Vagina (tissue), 2 donors: ENCODE measurements around the gene ZNF385B. TPM values are rescaled to one million over a fixed set of nuclear protein-coding genes. Genes with fewer than 3 reads are reported as not detected.

Source experiments
- DNase-seq, 2 donors: peaks; one replicate each; pipeline ENCODE4 v3.0.0-alpha.2; 2017; ENCODE audit errors: extremely low spot score in 2 of 2
- H3K27ac ChIP-seq: fragments of 200-600 bp; sonication (generic); one replicate; pipeline ENCODE4 v1.5.1; 2019
- H3K27me3 ChIP-seq: fragments of 200-600 bp; sonication (generic); one replicate; pipeline ENCODE4 v1.5.1; 2019
- H3K36me3 ChIP-seq, 2 donors: fragments of 200-600 bp; sonication (generic); one replicate each; pipeline ENCODE4 v1.5.1; 2017 to 2019
- H3K4me1 ChIP-seq: fragments of 200-600 bp; sonication (generic); one replicate; pipeline ENCODE4 v1.5.1; 2019
- H3K4me3 ChIP-seq, 2 donors: fragments of 200-600 bp; sonication (generic); 1 replicate in 1 of 2; 2 replicates in 1 of 2; pipeline ENCODE4 v1.5.1; 2016 to 2019
- H3K9me3 ChIP-seq: fragments of 200-600 bp; sonication (generic); one replicate; pipeline ENCODE4 v1.5.1; 2019
- CTCF ChIP-seq, 3 experiments: fragments of 450-650 bp in 2 of 3; fragments of 200-600 bp in 1 of 3; sonication (generic) in 1 of 3; IDR thresholded peaks; one replicate each; pipeline ENCODE4 v1.5.1; 2017 to 2019; ENCODE audit warnings: antibody characterized with exemption in 3 of 3, mild to moderate bottlenecking in 2 of 3, moderate library complexity in 2 of 3
- POLR2A ChIP-seq, 2 donors: fragments of 450-650 bp; IDR thresholded peaks; one replicate each; pipeline ENCODE4 v1.6.1; 2017; ENCODE audit warnings: antibody characterized with exemption in 2 of 2, mild to moderate bottlenecking in 2 of 2, moderate library complexity in 2 of 2
- POLR2AphosphoS5 ChIP-seq, 2 donors: sonication (generic); formaldehyde crosslinking; IDR thresholded peaks; one replicate each; pipeline ENCODE4 v1.9.0; 2017; ENCODE audit warnings: antibody characterized with exemption in 2 of 2, mild to moderate bottlenecking in 2 of 2, low read depth in 1 of 2; ENCODE audit not compliant: insufficient read depth in 1 of 2
- intact Hi-C: fragments of 100-400 bp; cut with DNase I; formaldehyde crosslinking; loops from one replicate; pipeline ENCODE4 v1.15.1; 2023
- total RNA-seq: library from RNA; depleted of rRNA; stranded (reverse); fragments of >200 nt; gene quantifications from one replicate; pipeline ENCODE4 v1.2.3, GENCODE V29; 2016

ZNF385B gene
- total RNA-seq, 1 donor from 2014 or later, result 11.5 TPM

- no peak for DNase-seq
- intact Hi-C loops, result no loop called here
- Histone ChIP-seq H3K4me3 (no peak overlapping the region), H3K9me3 (no peaks in the 10 kb centered on the region), H3K36me3 (no peaks in the 10 kb centered on the region), H3K4me1 (no peaks in the 10 kb centered on the region), H3K27ac (no peak overlapping the region), H3K27me3 (no peaks in the 10 kb centered on the region)
- no peak for TF ChIP-seq POLR2A (IDR thresholded peaks at IDR 0.05)
- TF ChIP-seq POLR2AphosphoS5 (IDR thresholded peaks at IDR 0.05; ENCODE audit: insufficient read depth in 1 of 2, low read depth in 1 of 2), result no peak
- TF ChIP-seq CTCF (IDR thresholded peaks at IDR 0.05), result no peak
Observed at GRCh38 chr2:179578171-179578916, 283.1 kb downstream of the ZNF385B start.

GRCh38 chr2:179574061-179574519, 287.3 kb downstream of the ZNF385B start:
- H3K9me3 ChIP-seq, result no peaks in the 10 kb centered on the region
- H3K27ac ChIP-seq, result no peak overlapping the region
- H3K27me3 ChIP-seq, result no peaks in the 10 kb centered on the region
- H3K36me3 ChIP-seq, result no peaks in the 10 kb centered on the region
- no peaks in the 10 kb centered on the region for H3K4me1 ChIP-seq
- intact Hi-C loops, result no loop called here
- TF ChIP-seq CTCF (IDR thresholded peaks at IDR 0.05), result no peak
- TF ChIP-seq POLR2A (IDR thresholded peaks at IDR 0.05), result no peak
- no peak for TF ChIP-seq POLR2AphosphoS5 (IDR thresholded peaks at IDR 0.05; ENCODE audit: insufficient read depth in 1 of 2, low read depth in 1 of 2)
- DNase-seq, result no peak
- no peak overlapping the region for H3K4me3 ChIP-seq

GRCh38 chr2:179572544-179572943, 288.9 kb downstream of the ZNF385B start:
- H3K27ac ChIP-seq, result no peak overlapping the region
- no peak for TF ChIP-seq POLR2A (IDR thresholded peaks at IDR 0.05)
- TF ChIP-seq CTCF (IDR thresholded peaks at IDR 0.05), result no peak
- no peak for TF ChIP-seq POLR2AphosphoS5 (IDR thresholded peaks at IDR 0.05; ENCODE audit: insufficient read depth in 1 of 2, low read depth in 1 of 2)
- H3K4me3 ChIP-seq, result no peak overlapping the region
- no peaks in the 10 kb centered on the region for H3K36me3 ChIP-seq
- intact Hi-C loops, result no loop called here
- H3K9me3 ChIP-seq, result no peaks in the 10 kb centered on the region
- H3K4me1 ChIP-seq, result no peaks in the 10 kb centered on the region
- DNase-seq, result no peak
- no peaks in the 10 kb centered on the region for H3K27me3 ChIP-seq

GRCh38 chr2:179571721-179572120, 289.7 kb downstream of the ZNF385B start:
- H3K36me3 ChIP-seq, result no peaks in the 10 kb centered on the region
- H3K4me1 ChIP-seq, result no peaks in the 10 kb centered on the region
- H3K4me3 ChIP-seq, result no peak overlapping the region
- no peak overlapping the region for H3K27ac ChIP-seq
- H3K9me3 ChIP-seq, result no peaks in the 10 kb centered on the region
- intact Hi-C loops, result no loop called here
- H3K27me3 ChIP-seq, result no peaks in the 10 kb centered on the region
- no peak for DNase-seq
- TF ChIP-seq CTCF (IDR thresholded peaks at IDR 0.05), result no peak
- no peak for TF ChIP-seq POLR2AphosphoS5 (IDR thresholded peaks at IDR 0.05; ENCODE audit: insufficient read depth in 1 of 2, low read depth in 1 of 2)
- TF ChIP-seq POLR2A (IDR thresholded peaks at IDR 0.05), result no peak

- Histone ChIP-seq H3K36me3 (no peaks in the 10 kb centered on the region), H3K4me3 (no peak overlapping the region), H3K27me3 (no peaks in the 10 kb centered on the region), H3K4me1 (no peaks in the 10 kb centered on the region), H3K27ac (no peak overlapping the region), H3K9me3 (no peaks in the 10 kb centered on the region)
- intact Hi-C loops, result no loop called here
- TF ChIP-seq POLR2AphosphoS5 (IDR thresholded peaks at IDR 0.05; ENCODE audit: insufficient read depth in 1 of 2, low read depth in 1 of 2) (no peak), POLR2A (IDR thresholded peaks at IDR 0.05) (no peak), CTCF (IDR thresholded peaks at IDR 0.05) (no peak)
- no peak for DNase-seq
Observed at GRCh38 chr2:179571252-179571651, 290.2 kb downstream of the ZNF385B start.
